Activated CD4-positive, alpha-beta T cell treated with anti-CD3 and anti-CD28 coated beads, Interleukin-2, amount 50 U/mL, for 48 hours (primary cell): ENCODE measurements around the gene ACOXL.

Experiments
- DNase-seq, 2 experiments: peaks; one replicate each; pipeline ENCODE4 v3.0.0-alpha.2; 2020

ACOXL gene

GRCh38 chr2:110984694-110985490 is 252.5 kb downstream of the ACOXL start:
- DNase-seq = no peak

DNA sequence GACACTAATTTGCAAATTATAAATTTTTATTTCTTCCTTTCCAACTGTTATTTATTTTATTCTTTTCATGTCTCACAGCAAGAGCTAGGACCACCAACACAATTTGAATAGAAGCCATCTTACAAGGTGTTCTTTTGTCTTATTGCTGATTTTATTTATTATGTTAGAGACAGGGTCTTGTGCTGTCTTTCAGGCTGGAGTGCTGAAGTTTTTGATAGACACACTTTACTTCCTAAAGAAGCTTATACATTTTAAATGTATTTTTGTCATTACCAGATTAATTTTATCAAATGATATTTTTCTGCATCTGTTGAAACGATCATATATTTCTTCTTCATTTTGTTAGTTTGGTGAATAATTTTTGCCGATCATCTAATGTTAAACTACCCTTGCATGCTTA is 258.1 kb downstream of the ACOXL start:
- DNase-seq = no peak

DNA sequence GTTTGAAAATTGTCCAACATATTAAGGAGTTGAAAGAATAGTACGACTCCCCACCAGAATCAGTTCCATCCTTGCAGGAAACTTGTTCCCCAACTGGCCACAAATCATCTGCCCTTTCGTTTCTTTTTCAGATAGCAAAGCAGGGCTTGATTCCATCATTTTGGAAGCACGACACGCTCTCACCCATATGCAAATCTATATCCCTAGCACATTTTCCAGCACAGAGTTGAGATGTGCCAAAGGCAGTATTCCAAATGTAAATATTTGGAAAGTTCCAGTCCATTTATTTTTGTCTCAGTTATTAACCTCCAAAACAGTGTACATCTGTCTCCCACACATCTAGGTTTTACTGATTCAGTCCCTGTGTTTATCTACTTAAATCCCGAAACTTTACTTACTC is 259.5 kb downstream of the ACOXL start:
- no peak for DNase-seq

DNA sequence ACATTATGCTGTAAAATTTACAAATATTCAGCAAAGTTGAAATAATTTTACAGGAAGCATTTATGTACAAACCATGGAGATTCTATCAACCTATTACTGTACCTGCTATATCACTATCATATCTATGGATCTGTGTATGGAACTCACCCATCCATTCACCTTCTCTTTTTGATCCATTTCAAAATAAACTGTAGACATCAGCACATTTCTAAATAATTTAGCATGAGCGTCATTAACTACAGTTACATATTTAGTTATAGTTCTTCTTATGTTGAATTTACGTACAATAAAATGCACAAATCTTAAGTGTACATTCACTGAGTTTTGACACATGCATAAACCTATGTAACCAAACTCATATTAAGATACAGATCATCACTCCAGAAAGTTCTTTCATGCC is 260.5 kb downstream of the ACOXL start:
- DNase-seq = no peak

GRCh38 chr2:110993557-110994231 is 261.3 kb downstream of the ACOXL start:
- no peak for DNase-seq

DNA sequence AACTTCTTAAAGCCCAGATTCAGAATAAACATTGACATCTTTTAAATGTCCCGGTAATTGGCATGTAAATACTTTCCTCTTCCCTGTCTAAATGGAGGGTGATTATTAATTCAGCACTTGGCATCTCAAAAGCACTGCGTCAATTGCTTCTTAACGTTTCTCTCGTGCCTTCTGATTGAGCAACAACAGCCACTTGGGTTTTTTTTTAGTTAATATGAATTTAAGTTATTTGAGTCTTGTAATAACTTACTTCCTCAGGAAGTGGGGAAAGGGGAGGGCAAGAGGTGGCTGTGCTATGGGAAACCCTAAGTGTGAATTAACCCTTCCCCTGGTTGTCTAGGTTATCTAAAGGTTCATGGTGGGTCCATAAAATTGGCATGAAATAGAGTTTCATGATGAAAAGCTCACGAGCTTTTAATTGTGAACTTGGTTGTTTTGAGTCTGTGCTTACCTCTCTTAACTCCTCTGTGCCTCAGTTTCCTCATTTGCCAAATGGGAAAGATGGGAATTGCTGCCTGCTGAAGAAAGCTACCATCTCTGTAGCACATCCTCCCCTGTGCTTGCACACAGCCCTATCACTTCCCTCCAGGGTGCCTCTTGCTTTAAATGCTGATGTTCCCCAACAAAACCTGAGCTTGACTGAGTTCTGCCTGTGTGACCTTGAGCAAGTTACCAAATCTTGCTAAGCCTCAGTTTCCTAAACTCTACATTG is 262.0 kb downstream of the ACOXL start:
- no peak for DNase-seq

GRCh38 chr2:110995911-110996310 is 263.5 kb downstream of the ACOXL start:
- no peak for DNase-seq

GRCh38 chr2:110997331-110998045 is 265.1 kb downstream of the ACOXL start:
- no peak for DNase-seq

DNA sequence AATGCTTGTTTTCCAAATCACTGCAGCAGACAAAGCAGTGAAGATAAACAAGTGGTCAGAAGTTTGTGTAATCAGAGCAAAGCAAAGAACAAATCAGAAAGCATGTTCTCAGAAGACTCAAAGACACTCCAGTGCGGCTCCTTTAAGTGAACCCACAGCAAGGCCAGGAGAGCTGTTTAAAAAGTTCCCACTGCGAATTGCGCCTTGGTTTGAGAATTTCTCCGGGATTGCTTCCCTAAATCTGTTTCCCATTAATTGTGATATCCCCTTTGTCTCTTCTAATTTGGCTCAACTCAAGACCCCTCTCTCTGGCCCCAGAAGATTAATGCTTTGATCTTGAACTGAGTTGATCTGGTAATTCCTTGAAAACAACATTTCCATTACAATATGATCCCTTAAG is 265.9 kb downstream of the ACOXL start:
- no peak for DNase-seq

DNA sequence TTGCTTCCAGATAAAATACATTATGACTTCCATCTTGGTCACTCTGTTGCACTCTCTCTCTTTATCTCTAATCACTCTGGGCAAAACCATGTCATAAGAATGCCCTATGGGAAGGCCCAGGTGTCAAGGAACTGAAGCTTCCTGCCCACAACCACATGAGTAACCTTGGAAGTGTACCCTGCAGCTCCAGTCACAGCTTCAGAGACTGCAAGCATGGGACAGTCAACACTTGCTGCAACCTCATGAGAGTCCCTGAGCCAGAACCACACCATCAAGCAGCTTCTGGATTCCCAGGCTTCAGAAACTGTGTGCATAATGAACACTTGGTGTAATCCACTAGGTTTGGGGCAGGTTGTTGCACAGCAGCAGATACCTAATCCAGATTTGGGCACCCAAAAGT is 267.3 kb downstream of the ACOXL start:
- DNase-seq = no peak

- DNase-seq = no peak
These were observed 272.9 kb downstream of the ACOXL start for GRCh38 chr2:111005307-111005706.

DNA sequence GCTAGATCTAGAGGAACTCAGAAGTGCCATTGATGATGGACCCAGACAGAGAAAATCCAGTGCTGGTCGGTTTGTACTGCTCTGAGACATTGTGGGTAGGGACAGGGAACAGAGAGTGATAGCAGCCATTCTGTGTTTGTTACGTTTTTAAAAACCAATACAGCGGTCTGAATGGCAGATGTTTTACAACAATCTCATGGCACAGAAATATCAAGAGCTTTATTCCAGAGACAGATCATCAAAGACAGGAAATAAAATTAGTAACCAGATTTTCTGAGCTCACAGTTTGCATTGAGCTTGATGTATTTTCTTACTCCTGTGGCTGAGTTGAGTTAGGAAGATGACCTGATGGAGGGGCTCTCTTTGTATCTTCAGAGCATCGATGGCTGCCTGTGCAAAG is 273.4 kb downstream of the ACOXL start:
- no peak for DNase-seq

- no peak for DNase-seq
These were observed 275.6 kb downstream of the ACOXL start for GRCh38 chr2:111007757-111008688.

DNA sequence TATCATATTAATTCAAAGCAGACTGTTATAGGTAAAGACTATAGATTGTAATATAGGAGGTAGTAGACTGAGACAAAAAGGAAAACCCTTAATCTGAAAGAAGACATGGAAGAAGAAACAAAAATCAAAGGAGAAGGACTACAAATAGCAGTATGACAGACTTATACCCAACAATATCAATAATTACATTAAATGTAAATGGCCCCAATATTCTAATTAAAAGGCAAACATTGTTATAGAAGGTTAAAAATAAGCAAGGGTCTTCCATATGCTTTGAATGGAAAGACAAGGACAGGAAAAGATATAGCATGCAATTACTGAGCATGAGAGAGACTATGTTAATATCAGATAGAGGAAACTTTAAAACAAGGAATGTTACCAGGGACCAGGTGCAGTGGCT is 278.8 kb downstream of the ACOXL start:
- DNase-seq = no peak

DNA sequence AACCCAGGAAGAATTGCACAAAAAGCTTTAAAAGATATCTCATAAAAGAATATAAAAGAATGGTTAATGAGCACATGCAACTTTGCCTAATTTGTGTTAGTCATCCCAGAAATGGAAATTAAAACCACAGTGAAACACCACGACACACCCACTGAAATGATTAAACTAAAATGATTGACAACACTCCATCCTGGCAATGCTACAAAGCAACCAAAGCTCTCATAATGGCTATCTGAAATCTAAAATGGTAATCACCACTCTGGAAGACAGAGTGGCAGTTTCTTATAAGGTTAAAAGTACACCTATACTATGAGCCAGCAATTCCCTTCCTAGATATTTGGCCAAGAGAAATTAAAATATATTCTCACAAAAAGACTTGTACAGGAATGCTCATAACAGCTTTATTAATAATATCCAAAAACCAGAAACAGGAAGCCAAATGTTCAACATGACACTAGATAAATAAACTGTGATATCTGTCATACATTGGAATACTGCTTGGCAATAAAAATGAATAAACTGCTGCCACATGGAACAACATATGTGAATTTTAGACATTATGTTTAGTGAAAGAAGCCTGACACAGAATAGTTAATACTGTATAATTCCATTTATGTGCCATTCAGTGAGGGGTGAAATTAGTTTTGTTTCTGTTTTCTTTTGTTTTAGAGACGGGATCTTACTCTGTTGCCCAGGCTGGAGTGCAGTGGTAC is 283.1 kb downstream of the ACOXL start:
- DNase-seq = no peak

DNA sequence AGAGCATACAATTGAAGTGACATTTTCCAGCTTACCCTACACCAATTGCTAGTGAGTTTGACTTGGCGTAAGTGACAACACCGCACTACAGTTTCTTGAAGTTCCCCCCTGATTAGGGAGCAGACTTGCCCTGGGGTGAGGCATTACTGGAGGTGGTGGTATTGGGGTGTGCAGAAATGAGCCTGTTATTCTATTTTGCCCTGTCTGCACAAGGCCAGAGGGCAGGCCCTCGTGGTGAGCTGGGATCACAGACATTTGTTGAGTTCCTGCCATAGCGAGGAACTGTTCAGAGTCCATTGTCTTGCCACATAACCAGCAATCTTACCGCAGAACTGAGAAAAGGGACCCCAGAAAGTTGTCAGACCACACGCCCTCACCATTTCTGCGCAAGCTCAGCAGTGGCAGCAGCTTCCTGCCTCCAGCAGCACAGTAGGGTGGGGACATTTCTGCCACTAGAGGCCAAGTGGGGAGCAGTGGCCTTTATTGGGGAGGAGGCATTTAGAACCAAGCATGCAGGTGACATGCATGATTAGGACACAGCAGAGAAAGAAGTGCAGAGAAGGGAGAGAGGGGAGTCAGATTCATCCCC is 284.8 kb downstream of the ACOXL start:
- DNase-seq = no peak

- no peak for DNase-seq
These were observed 285.5 kb downstream of the ACOXL start for GRCh38 chr2:111017909-111018308.

GRCh38 chr2:111019381-111019780 is 287.0 kb downstream of the ACOXL start:
- DNase-seq = no peak

DNA sequence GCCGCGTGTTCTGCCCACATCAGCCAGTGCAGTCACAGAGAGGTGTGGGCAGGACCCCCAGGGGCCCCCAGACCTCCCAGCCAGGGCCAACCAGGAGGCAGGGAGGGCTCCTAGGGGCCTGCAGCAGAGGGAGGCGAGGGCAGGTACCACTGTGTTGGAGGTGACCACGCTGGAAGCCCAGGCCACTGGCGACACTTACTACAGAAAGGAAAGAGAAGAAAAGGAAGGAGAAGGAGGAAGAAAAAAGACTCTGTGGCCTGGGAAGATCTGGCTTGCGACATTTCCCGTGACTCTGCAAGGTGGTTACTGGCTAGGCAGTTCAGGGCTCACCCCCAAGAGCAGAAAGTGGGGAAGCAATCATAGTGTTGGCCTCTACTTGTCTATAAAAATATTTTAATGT is 290.3 kb downstream of the ACOXL start:
- no peak for DNase-seq

- no peak for DNase-seq
These were observed 292.1 kb downstream of the ACOXL start for GRCh38 chr2:111024496-111024895.

- DNase-seq = no peak
These were observed 292.9 kb downstream of the ACOXL start for GRCh38 chr2:111025288-111025687.
